H1 (cell line): ENCODE results near the gene ARHGEF2. TPM values are rescaled to one million over a fixed set of nuclear protein-coding genes. Genes with fewer than 3 reads are reported as not detected.

Experiments used
- ASH2L ChIP-seq: fragments of 200-600, 300-600 bp; sonication (generic); IDR thresholded peaks from one replicate; pipeline ENCODE4 v1.7.1; 2017; ENCODE audit warnings: low read length
- BCL11A ChIP-seq, 2 experiments: IDR thresholded peaks; one replicate each; pipeline ENCODE4 v1.6.1; 2011; ENCODE audit warnings: low read depth in 2 of 2, low read length in 2 of 2, mild to moderate bottlenecking in 2 of 2
- CHD2 ChIP-seq: IDR thresholded peaks from 2 replicates; pipeline ENCODE4 v1.6.1; 2012; ENCODE audit warnings: low read length, improper control_type of control experiment
- CREB1 ChIP-seq: IDR thresholded peaks from 2 replicates; pipeline ENCODE4 v1.6.1; 2012; ENCODE audit warnings: inconsistent platforms
- SIX5 ChIP-seq: IDR thresholded peaks from 2 replicates; pipeline ENCODE4 v1.6.1; 2011; ENCODE audit warnings: mild to moderate bottlenecking, low read depth, low read length
- SP4 ChIP-seq: IDR thresholded peaks from 2 replicates; pipeline ENCODE4 v1.6.1; 2012; ENCODE audit warnings: low read length, inconsistent platforms
- TAF1 ChIP-seq: IDR thresholded peaks from 2 replicates; pipeline ENCODE4 v1.6.1; 2011; ENCODE audit warnings: mild to moderate bottlenecking, low read depth, low read length
- TAF7 ChIP-seq: optimal IDR thresholded peaks from 2 replicates; pipeline ENCODE3; 2011; ENCODE audit warnings: low read depth, mild to moderate bottlenecking, inconsistent platforms, low read length, moderate library complexity, borderline replicate concordance
- TBP ChIP-seq: IDR thresholded peaks from 2 replicates; pipeline ENCODE4 v1.6.1; 2011; ENCODE audit warnings: low read depth, low read length, improper control_type of control experiment
- polyA plus RNA-seq, 7 experiments: library from polyadenylated mRNA; depleted of rRNA in 3 of 7; stranded (reverse) in 5 of 7; unstranded in 2 of 7; fragments of >200 nt in 5 of 7; fragments of 200-250 nt in 2 of 7; gene quantifications; 1 replicate in 5 of 7; 2 replicates in 1 of 7; 4 replicates in 1 of 7; pipeline versions ENCODE4 v1.2.1 to v1.2.3, GENCODE V29; 2011 to 2013; ENCODE audit warnings: missing spikeins in 2 of 7, mixed read lengths in 2 of 7
- total RNA-seq: library from RNA; stranded (reverse); fragmentation: NEBNext Ultra II Directional; extraction: Animal tissue kit (Norgen Biotek cat#: 25700); gene quantifications from 2 replicates; pipeline ENCODE4 v1.2.1, GENCODE V29; 2021
- TF ChIP-seq, protein P1 (sequence below): fragments of 300-600 bp; sonication (generic); IDR thresholded peaks from 2 replicates; pipeline ENCODE4 v1.7.1; 2012; ENCODE audit warnings: low read length, moderate library complexity, mild to moderate bottlenecking, inconsistent platforms; ENCODE audit not compliant: insufficient replicate concordance
- TF ChIP-seq, protein P2 (sequence below): IDR thresholded peaks from 2 replicates; pipeline ENCODE4 v1.6.1; 2012; ENCODE audit warnings: inconsistent platforms

ARHGEF2 gene
- total and polyA plus RNA-seq, 2 of the 8 experiments (the other 6 are each of a cell fraction or from before 2014, with no cell fraction given): 42.7 to 80.5 TPM

DNA sequence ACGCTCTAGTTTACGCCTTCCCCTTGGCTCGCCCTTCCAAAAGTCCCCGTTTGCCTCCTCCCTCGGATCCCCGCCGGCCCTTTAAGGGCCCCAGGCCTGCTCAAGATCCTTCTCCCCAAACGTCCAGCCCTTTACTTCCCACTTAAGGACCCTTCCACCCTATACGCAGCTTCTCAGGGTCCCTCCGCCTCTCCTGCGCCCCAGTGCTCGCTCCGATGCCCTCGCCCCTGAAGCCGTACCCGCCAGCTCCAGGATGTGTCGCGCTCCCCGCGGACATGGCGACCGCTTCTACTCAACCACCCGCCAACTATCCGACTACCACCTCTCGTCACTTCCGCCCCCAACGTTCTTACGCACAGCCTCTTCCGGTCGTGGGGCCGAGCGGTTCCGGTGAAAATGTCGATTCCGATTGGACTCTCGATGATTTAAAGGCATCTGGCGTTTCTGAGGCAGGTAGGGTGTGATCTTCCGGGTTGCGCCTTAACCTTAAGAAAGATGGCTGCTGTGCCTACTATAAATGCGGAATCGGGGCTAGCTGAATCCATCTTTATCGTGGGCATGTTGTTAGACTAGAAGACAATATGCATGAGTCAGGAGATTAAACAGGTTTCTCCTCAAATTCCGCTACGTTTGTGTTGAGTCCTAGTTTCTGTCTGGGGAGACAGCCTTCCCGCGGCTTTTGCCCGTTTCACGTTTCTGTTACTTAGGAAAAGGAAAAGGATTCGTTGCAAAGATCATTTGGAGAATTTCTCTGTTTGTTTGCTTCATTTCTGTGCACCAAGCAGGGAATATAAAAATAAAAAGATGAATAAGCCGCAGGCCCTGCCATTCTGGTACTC, 44.0 kb downstream of the ARHGEF2 start, which contains the start of gene KHDC4 (continued):
- TF ChIP-seq, protein P1, sequence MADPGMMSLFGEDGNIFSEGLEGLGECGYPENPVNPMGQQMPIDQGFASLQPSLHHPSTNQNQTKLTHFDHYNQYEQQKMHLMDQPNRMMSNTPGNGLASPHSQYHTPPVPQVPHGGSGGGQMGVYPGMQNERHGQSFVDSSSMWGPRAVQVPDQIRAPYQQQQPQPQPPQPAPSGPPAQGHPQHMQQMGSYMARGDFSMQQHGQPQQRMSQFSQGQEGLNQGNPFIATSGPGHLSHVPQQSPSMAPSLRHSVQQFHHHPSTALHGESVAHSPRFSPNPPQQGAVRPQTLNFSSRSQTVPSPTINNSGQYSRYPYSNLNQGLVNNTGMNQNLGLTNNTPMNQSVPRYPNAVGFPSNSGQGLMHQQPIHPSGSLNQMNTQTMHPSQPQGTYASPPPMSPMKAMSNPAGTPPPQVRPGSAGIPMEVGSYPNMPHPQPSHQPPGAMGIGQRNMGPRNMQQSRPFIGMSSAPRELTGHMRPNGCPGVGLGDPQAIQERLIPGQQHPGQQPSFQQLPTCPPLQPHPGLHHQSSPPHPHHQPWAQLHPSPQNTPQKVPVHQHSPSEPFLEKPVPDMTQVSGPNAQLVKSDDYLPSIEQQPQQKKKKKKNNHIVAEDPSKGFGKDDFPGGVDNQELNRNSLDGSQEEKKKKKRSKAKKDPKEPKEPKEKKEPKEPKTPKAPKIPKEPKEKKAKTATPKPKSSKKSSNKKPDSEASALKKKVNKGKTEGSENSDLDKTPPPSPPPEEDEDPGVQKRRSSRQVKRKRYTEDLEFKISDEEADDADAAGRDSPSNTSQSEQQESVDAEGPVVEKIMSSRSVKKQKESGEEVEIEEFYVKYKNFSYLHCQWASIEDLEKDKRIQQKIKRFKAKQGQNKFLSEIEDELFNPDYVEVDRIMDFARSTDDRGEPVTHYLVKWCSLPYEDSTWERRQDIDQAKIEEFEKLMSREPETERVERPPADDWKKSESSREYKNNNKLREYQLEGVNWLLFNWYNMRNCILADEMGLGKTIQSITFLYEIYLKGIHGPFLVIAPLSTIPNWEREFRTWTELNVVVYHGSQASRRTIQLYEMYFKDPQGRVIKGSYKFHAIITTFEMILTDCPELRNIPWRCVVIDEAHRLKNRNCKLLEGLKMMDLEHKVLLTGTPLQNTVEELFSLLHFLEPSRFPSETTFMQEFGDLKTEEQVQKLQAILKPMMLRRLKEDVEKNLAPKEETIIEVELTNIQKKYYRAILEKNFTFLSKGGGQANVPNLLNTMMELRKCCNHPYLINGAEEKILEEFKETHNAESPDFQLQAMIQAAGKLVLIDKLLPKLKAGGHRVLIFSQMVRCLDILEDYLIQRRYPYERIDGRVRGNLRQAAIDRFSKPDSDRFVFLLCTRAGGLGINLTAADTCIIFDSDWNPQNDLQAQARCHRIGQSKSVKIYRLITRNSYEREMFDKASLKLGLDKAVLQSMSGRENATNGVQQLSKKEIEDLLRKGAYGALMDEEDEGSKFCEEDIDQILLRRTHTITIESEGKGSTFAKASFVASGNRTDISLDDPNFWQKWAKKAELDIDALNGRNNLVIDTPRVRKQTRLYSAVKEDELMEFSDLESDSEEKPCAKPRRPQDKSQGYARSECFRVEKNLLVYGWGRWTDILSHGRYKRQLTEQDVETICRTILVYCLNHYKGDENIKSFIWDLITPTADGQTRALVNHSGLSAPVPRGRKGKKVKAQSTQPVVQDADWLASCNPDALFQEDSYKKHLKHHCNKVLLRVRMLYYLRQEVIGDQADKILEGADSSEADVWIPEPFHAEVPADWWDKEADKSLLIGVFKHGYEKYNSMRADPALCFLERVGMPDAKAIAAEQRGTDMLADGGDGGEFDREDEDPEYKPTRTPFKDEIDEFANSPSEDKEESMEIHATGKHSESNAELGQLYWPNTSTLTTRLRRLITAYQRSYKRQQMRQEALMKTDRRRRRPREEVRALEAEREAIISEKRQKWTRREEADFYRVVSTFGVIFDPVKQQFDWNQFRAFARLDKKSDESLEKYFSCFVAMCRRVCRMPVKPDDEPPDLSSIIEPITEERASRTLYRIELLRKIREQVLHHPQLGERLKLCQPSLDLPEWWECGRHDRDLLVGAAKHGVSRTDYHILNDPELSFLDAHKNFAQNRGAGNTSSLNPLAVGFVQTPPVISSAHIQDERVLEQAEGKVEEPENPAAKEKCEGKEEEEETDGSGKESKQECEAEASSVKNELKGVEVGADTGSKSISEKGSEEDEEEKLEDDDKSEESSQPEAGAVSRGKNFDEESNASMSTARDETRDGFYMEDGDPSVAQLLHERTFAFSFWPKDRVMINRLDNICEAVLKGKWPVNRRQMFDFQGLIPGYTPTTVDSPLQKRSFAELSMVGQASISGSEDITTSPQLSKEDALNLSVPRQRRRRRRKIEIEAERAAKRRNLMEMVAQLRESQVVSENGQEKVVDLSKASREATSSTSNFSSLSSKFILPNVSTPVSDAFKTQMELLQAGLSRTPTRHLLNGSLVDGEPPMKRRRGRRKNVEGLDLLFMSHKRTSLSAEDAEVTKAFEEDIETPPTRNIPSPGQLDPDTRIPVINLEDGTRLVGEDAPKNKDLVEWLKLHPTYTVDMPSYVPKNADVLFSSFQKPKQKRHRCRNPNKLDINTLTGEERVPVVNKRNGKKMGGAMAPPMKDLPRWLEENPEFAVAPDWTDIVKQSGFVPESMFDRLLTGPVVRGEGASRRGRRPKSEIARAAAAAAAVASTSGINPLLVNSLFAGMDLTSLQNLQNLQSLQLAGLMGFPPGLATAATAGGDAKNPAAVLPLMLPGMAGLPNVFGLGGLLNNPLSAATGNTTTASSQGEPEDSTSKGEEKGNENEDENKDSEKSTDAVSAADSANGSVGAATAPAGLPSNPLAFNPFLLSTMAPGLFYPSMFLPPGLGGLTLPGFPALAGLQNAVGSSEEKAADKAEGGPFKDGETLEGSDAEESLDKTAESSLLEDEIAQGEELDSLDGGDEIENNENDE: no peak
- TF ChIP-seq CHD2 (peak; percentile 60; the same call in 1 of the 2 replicates), TAF7 (peak; percentile 78), CREB1 (peak; percentile 88), SP4 (0 out of 2 replicates have a peak, but pooled peaks have one; percentile 47), BCL11A (IDR thresholded peaks at IDR 0.05; ENCODE audit: low read depth in 2 of 2, low read length in 2 of 2) (no peak), TAF1 (peak; percentile 96), SIX5 (0 out of 2 replicates have a peak, but pooled peaks have one; percentile 16), ASH2L (peak; percentile 85), TBP (peak; percentile 93)
- TF ChIP-seq, protein P2, sequence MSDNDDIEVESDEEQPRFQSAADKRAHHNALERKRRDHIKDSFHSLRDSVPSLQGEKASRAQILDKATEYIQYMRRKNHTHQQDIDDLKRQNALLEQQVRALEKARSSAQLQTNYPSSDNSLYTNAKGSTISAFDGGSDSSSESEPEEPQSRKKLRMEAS: peak; percentile 72; the same call in 1 of the 2 replicates
